H9 (cell line): ENCODE data around the gene CA5A. TPM values are rescaled to one million over a fixed set of nuclear protein-coding genes. Genes with fewer than 3 reads are reported as not detected.

ENCODE experiments used
- DNase-seq: peaks from one replicate; pipeline ENCODE4 v3.0.0-alpha.2; 2017
- H2AFZ ChIP-seq: one replicate; pipeline ENCODE4 v1.6.1; 2013; ENCODE audit warnings: mild to moderate bottlenecking, low read length, control low read depth, moderate library complexity
- H2AK5ac ChIP-seq: 2 replicates; pipeline ENCODE4 v1.6.1; 2013; ENCODE audit warnings: low read length, control low read depth, mixed read lengths; ENCODE audit not compliant: insufficient read length
- H2BK120ac ChIP-seq: one replicate; pipeline ENCODE4 v1.6.1; 2013; ENCODE audit warnings: low read depth, mild to moderate bottlenecking, low read length, control low read depth, inconsistent platforms; ENCODE audit not compliant: poor library complexity, severe bottlenecking
- H2BK12ac ChIP-seq: 2 replicates; pipeline ENCODE4 v1.6.1; 2013; ENCODE audit warnings: low read length, control low read depth, mixed read lengths, low read depth; ENCODE audit not compliant: insufficient read length
- H2BK15ac ChIP-seq: 2 replicates; pipeline ENCODE4 v1.6.1; 2013; ENCODE audit warnings: low read depth, low read length, control low read depth
- H2BK20ac ChIP-seq: one replicate; pipeline ENCODE4 v1.6.1; 2013; ENCODE audit warnings: low read depth, mild to moderate bottlenecking, low read length, control low read depth, inconsistent platforms; ENCODE audit not compliant: poor library complexity, severe bottlenecking
- H2BK5ac ChIP-seq: 2 replicates; pipeline ENCODE4 v1.6.1; 2013; ENCODE audit warnings: low read length, control low read depth, mixed read lengths; ENCODE audit not compliant: insufficient read length
- H3K14ac ChIP-seq: 2 replicates; pipeline ENCODE4 v1.6.1; 2013; ENCODE audit warnings: low read length, control low read depth; ENCODE audit not compliant: insufficient read depth
- H3K18ac ChIP-seq: 2 replicates; pipeline ENCODE4 v1.6.1; 2013; ENCODE audit warnings: low read depth, mild to moderate bottlenecking, mixed read lengths, low read length, control low read depth; ENCODE audit not compliant: insufficient read length
- H3K23ac ChIP-seq: 2 replicates; pipeline ENCODE4 v1.6.1; 2013; ENCODE audit warnings: low read length, control low read depth, mixed read lengths, low read depth; ENCODE audit not compliant: insufficient read length
- H3K23me2 ChIP-seq: 2 replicates; pipeline ENCODE4 v1.6.1; 2013; ENCODE audit warnings: low read depth, mild to moderate bottlenecking, mixed read lengths, low read length, control low read depth; ENCODE audit not compliant: insufficient read length, poor library complexity, severe bottlenecking
- H3K27ac ChIP-seq: 2 replicates; pipeline ENCODE4 v1.5.1; 2013; ENCODE audit warnings: low read length, control low read depth, mixed read lengths, low read depth; ENCODE audit not compliant: insufficient read length
- H3K27me3 ChIP-seq: 2 replicates; pipeline ENCODE4 v1.6.1; 2013; ENCODE audit warnings: low read length, control low read depth, inconsistent platforms; ENCODE audit not compliant: insufficient read depth
- H3K4ac ChIP-seq: 2 replicates; pipeline ENCODE4 v1.6.1; 2013; ENCODE audit warnings: low read depth, mild to moderate bottlenecking, control low read depth, inconsistent platforms, low read length, moderate library complexity
- H3K4me1 ChIP-seq: 2 replicates; pipeline ENCODE4 v1.6.1; 2013; ENCODE audit warnings: low read length, control low read depth, inconsistent platforms; ENCODE audit not compliant: insufficient read depth
- H3K4me2 ChIP-seq: 2 replicates; pipeline ENCODE4 v1.6.1; 2013; ENCODE audit warnings: low read length, control low read depth, mixed read lengths; ENCODE audit not compliant: insufficient read length, insufficient read depth
- H3K56ac ChIP-seq: 2 replicates; pipeline ENCODE4 v1.6.1; 2013; ENCODE audit warnings: low read depth, mild to moderate bottlenecking, mixed read lengths, low read length, control low read depth; ENCODE audit not compliant: insufficient read length
- H3K79me1 ChIP-seq: 2 replicates; pipeline ENCODE4 v1.6.1; 2013; ENCODE audit warnings: low read depth, mild to moderate bottlenecking, moderate library complexity, low read length, control low read depth, inconsistent platforms; ENCODE audit not compliant: insufficient read depth, poor library complexity, severe bottlenecking
- H3K79me2 ChIP-seq: 2 replicates; pipeline ENCODE4 v1.6.1; 2013; ENCODE audit warnings: low read length, control low read depth, inconsistent platforms; ENCODE audit not compliant: insufficient read depth
- H3K9ac ChIP-seq: 2 replicates; pipeline ENCODE4 v1.6.1; 2013; ENCODE audit warnings: low read length, control low read depth, mixed read lengths; ENCODE audit not compliant: insufficient read length; ENCODE audit errors: extremely low read depth
- H3K9me3 ChIP-seq: one replicate; pipeline ENCODE4 v1.6.1; 2013; ENCODE audit warnings: low read depth, low read length, inconsistent platforms; ENCODE audit not compliant: control insufficient read depth
- H3T11ph ChIP-seq: one replicate; pipeline ENCODE4 v1.6.1; 2013; ENCODE audit warnings: mild to moderate bottlenecking, low read length, control low read depth, inconsistent platforms
- H4K20me1 ChIP-seq: one replicate; pipeline ENCODE4 v1.6.1; 2013; ENCODE audit not compliant: control insufficient read depth, insufficient read length, insufficient read depth
- H4K5ac ChIP-seq: 2 replicates; pipeline ENCODE4 v1.6.1; 2013; ENCODE audit warnings: low read depth, mild to moderate bottlenecking, mixed read lengths, low read length, control low read depth; ENCODE audit not compliant: insufficient read length
- H4K8ac ChIP-seq: replicated peaks from 2 replicates; pipeline ENCODE4 v1.6.1; 2013; ENCODE audit warnings: low read length, control low read depth, mixed read lengths, low read depth; ENCODE audit not compliant: insufficient read length
- H4K91ac ChIP-seq: 2 replicates; pipeline ENCODE4 v1.6.1; 2013; ENCODE audit warnings: low read depth, mild to moderate bottlenecking, moderate library complexity, mixed read lengths, low read length, control low read depth; ENCODE audit not compliant: insufficient read length
- H3K27ac Mint-ChIP-seq, 3 experiments: 2 replicates in 2 of 3; 3 replicates in 1 of 3; pipeline ENCODE4 v1.8.0; 2020 to 2021; ENCODE audit warnings: mixed read lengths in 3 of 3, mild to moderate bottlenecking in 1 of 3, moderate library complexity in 1 of 3
- H3K27me3 Mint-ChIP-seq: 2 replicates; pipeline ENCODE4 v1.8.0; 2021; ENCODE audit warnings: low read depth, mild to moderate bottlenecking, moderate library complexity, mixed read lengths
- H3K36me3 Mint-ChIP-seq, 3 experiments: 2 replicates in 2 of 3; 3 replicates in 1 of 3; pipeline ENCODE4 v1.8.0; 2020 to 2021; ENCODE audit warnings: low read depth in 3 of 3, mixed read lengths in 3 of 3; ENCODE audit not compliant: insufficient read depth in 1 of 3
- H3K4me1 Mint-ChIP-seq, 2 experiments: 2 replicates each; pipeline ENCODE4 v1.8.0; 2020; ENCODE audit warnings: mixed read lengths in 2 of 2
- H3K4me3 Mint-ChIP-seq, 2 experiments: 2 replicates in 1 of 2; 3 replicates in 1 of 2; pipeline ENCODE4 v1.8.0; 2020 to 2021; ENCODE audit warnings: mild to moderate bottlenecking in 2 of 2, mixed read lengths in 2 of 2, moderate library complexity in 1 of 2
- H3K9me3 Mint-ChIP-seq, 2 experiments: 2 replicates in 1 of 2; 3 replicates in 1 of 2; pipeline ENCODE4 v1.8.0; 2020; ENCODE audit warnings: mild to moderate bottlenecking in 2 of 2, mixed read lengths in 2 of 2, moderate library complexity in 1 of 2
- CTCF ChIP-seq: fragments of 200-600 bp; sonication (generic); conservative IDR thresholded peaks from 3 replicates; pipeline ENCODE4 v1.8.0; 2021; ENCODE audit warnings: antibody characterized with exemption, mild to moderate bottlenecking
- WGBS: extraction: QIAGEN DNeasy Blood & Tissue Kit; methylation state at CpG from one replicate; pipeline ENCODE4 v1.1.7; 2013; ENCODE audit warnings: missing lambda C conversion rate, low lambda C conversion rate, mixed read lengths; ENCODE audit not compliant: insufficient read length; ENCODE audit errors: extremely low coverage; 5-methylcytosine and 5-hydroxymethylcytosine counted together
- total RNA-seq: library from RNA; stranded (reverse); gene quantifications from 2 replicates; pipeline ENCODE4 v1.2.1, GENCODE V29; 2021

The CA5A gene
- total RNA-seq, 1 experiment from 2014 or later = not detected

DNA sequence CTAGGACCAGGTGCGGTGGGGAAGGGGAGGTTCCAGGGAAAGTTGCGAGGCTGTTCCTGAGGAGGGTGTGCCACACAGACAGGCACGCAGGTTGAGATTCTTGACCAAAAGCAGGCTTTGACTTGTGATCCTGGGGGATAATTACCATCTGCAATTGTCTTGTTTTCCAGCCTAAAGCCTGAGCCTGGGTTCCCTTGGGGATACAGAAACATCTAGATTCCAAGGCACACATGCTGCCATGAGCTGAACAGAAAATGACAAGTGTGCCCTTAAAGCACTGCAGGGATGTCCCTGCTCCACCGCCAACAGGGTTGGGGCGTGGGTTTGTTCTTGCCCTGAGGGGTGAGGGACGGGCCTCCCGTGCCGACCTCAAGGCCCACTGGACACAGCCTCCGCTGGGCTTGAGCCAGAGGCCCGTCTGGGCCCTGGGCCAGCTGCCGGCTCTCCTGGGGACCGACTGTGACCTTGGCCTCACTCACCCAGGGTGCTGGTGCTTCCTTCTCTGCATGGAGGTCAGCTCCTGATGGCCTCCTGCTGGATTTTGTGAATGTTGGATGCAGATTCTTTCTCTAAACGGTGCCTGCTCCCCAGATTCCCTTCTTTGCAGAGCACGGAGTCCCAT is 14.0 kb downstream of the CA5A start:
- Histone ChIP-seq H3K4me2 (no peak overlapping the region), H4K8ac (no peak overlapping the region), H2BK120ac (no peak overlapping the region), H2BK12ac (no peak overlapping the region), H3K9me3 (no peaks in the 10 kb centered on the region), H3K18ac (no peak overlapping the region), H3K56ac (no peak overlapping the region), H3K79me2 (no peaks in the 10 kb centered on the region), H3K23me2 (no peaks in the 10 kb centered on the region), H3K14ac (no peak overlapping the region), H4K20me1 (peaks cover 3% of the 10 kb centered on the region), H3K27me3 (no peaks in the 10 kb centered on the region), H3K4ac (no peak overlapping the region), H2BK15ac (no peak overlapping the region), H3K23ac (no peak overlapping the region), H2BK5ac (no peak overlapping the region), H3T11ph (no peak overlapping the region), H2BK20ac (no peak overlapping the region), H3K9ac (no peak overlapping the region), H3K27ac (no peak overlapping the region), H3K4me1 (no peaks in the 10 kb centered on the region), H3K79me1 (no peaks in the 10 kb centered on the region), H4K5ac (no peak overlapping the region), H2AK5ac (no peak overlapping the region), H2AFZ (no peak overlapping the region), H4K91ac (no peak overlapping the region)
- Mint-ChIP-seq H3K4me1 (peaks cover 28 to 39% of the 10 kb centered on the region in 2 experiments), H3K36me3 (no peaks in the 10 kb centered on the region; a peak in 1 of 7 replicates), H3K27me3 (peaks cover 15% of the 10 kb centered on the region), H3K27ac (no peak overlapping the region), H3K4me3 (no peak overlapping the region), H3K9me3 (no peaks in the 10 kb centered on the region; a peak in 2 of 5 replicates)
- TF ChIP-seq CTCF = no peak
- WGBS = no CpG with 5 or more reads among the region's 14 CpGs
- no peak for DNase-seq
